Stimulated activated CD8-positive, alpha-beta memory T cell treated with anti-CD3 and anti-CD28 coated beads, Interleukin-7, amount 100 ng/mL, for 48 hours (primary cell): ENCODE measurements around the gene RABGGTA.
"Not testable (repeated sequence)": the region's sequence is repeated elsewhere in the genome, so short reads cannot be mapped to it uniquely, and the experiment has no call there.

Experiments used
- DNase-seq, 2 donors: peaks; one replicate each; pipeline ENCODE4 v3.0.0-alpha.2; 2020; ENCODE audit warnings: low read depth in 1 of 2; ENCODE audit errors: extremely low read depth in 1 of 2

RABGGTA gene

DNA sequence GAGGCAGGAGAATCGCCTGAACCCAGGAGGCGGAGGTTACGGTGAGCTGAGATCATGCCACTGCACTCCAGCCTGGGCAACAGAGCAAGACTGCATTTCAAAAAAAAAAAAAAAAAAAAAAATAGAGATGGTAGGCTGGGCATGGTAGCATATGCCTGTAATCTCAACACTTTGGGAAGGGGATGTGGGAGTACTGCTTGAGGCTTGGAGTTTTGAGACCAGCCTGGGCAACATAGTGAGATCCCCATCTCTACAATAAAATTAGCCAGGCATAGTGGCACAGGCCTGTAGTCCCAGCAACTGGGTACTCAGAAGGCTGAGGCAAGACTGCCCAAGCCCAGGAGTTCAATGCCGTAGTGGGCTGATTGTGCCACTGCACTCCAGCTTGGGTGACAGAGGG is 48.4 kb downstream of the RABGGTA start:
- not testable (repeated sequence) for DNase-seq

- DNase-seq, result no peak
These were observed 51.9 kb downstream of the RABGGTA start for GRCh38 chr14:24219521-24219920.

GRCh38 chr14:24219080-24219479 is 52.3 kb downstream of the RABGGTA start:
- DNase-seq, result no peak

GRCh38 chr14:24216876-24217275 is 54.5 kb downstream of the RABGGTA start:
- not testable (repeated sequence) for DNase-seq

DNA sequence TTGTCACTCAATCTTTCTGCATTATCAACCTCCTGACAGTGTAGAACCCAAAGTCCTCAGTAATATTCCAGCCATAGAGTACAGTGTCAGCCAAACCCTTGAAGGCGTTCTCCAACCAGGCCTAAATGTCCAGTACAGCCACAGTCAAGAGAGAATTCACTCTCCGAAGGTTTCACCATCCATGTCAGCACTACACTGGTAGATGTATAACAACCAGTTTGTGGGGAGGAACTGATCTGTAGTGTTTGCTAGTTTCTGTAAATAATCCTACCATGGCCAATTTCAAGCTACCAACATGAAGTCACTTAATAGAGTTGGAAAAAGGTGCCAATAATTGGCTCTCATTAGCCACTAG is 55.1 kb downstream of the RABGGTA start:
- DNase-seq, result no peak
